IPS-NIHi11 (cell line): ENCODE data around the gene ADCK2.
"Not testable (repeated sequence)": the region's sequence is repeated elsewhere in the genome, so short reads cannot be mapped to it uniquely, and the experiment has no call there.

ENCODE experiments used
- DNase-seq: peaks from one replicate; pipeline ENCODE4 v3.0.0; 2012; ENCODE audit warnings: mixed read lengths, low spot score

Gene ADCK2, protein sequence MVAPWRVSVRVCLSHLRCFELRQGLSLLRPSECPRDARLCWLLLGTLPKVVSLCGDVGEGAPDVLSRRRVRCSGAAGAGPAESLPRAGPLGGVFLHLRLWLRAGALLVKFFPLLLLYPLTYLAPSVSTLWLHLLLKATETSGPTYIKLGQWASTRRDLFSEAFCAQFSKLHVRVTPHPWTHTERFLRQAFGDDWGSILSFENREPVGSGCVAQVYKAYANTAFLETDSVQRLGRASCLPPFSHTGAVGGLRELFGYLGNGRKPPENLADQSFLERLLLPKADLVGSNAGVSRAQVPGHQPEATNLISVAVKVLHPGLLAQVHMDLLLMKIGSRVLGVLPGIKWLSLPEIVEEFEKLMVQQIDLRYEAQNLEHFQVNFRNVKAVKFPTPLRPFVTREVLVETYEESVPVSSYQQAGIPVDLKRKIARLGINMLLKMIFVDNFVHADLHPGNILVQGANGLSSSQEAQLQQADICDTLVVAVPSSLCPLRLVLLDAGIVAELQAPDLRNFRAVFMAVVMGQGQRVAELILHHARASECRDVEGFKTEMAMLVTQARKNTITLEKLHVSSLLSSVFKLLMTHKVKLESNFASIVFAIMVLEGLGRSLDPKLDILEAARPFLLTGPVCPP

DNA sequence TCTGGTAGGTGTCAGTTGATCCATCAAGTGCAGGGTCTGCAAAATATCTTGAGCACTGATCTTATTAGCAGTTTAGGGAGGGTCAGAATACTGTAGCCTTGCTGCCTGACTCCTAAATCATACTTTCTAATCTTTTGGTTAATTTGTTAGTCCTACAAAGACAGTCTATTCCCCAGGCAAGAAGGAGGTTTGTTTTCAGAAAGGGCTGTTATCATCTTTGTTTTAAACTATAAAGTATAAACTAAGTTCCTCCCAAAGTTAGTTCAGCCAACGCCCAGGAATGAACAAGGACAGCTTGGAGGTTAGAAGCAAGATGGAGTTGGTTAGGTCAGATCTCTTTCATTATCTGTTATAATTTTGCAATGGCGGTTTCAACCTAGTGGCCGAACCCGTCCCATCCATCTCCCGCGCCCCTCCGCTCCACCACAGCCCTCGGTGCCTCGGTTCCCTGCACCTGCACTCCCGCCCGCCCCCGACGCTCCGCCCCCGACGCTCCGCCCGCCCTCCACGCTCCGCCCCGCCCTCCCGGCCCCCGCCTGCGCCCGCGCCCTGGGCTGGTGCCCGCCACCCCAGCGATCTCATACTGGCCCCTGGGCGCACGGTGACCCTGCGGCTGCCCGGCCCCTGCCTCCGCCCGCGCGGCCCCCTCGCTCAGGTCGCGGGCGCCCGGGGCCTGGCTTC is at the start of gene ADCK2:
TSS of gene ADCK2 (plus strand) at position 564 of the 681 bp plus-strand sequence. CDS start 386 bp downstream, outside the sequence.
- peak; percentile 98 for DNase-seq

DNA sequence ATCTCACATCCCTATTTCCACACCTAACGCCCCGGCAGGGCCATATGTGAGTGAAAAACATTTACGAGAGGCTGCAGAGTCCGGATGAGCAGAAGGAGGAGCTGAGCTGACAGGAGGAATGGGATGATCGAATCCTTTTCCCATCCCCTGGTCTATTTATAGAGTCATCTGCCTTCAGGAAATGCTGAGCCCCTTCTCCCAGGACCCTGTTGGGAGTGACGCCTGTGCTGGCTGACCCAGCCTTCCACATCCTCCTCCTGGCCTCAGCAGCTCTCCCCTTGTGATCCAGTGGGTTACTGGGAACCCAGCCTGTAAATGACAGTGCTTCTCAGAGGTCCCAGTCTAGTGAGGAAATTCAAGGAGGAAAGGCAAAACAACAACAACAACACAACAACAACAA is 48.8 kb upstream of the ADCK2 start:
- DNase-seq = no peak

DNA sequence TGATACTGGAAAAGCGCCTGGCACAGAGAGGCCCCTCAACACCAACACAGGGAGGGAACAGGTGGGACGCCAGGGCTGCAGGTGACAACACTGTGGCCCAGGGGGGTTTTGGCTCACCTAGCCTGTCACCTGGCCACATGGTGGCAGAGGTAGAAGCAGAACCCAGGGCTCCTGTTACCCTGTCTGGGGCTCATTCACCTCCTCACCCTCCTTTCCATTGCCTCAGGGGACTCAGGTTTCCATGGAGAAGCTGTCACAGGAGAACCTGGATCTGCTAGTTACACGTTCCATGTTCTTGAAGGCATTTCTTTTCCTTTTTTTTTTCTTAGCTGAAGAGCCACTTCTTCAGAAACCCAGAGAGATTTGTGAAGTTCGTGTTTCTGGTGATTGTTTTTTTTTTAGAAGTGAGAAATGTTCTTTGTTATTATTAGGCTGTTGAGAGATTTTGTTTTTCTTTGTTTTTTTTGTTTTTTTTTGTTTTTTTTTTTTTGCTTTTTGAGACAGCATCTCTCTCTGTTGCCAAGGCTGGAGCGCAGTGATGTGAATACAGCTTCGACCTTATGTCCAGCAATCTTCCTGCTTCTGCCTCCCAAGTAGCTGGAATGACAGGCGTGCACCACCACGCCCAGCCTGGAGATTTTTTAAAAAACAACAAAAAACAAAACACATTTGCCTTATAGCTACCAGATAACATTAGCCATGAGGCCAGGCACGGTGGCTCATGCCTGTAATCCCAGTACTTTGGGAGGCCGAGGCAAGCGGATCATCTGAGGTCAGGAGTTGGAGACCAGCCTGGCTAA is 48.2 kb upstream of the ADCK2 start:
- DNase-seq = peak; percentile 37

DNA sequence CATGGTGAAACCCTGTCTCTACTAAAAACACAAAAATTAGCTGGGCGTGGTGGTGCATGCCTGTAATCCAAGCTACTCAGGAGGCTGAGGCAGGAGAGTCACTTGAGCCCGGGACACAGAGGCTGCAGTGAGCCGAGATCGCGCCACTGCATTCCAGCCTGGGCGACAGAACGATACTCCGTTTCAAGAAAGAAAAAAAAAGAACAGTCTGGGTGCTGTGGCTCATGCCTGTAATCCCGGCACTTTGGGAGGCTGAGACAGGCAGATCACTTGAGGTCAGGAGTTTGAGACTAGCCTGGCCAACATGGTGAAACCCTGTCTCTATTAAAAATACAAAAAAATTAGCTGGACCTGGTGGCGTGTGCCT is 47.6 kb upstream of the ADCK2 start:
- DNase-seq = not testable (repeated sequence)

DNA sequence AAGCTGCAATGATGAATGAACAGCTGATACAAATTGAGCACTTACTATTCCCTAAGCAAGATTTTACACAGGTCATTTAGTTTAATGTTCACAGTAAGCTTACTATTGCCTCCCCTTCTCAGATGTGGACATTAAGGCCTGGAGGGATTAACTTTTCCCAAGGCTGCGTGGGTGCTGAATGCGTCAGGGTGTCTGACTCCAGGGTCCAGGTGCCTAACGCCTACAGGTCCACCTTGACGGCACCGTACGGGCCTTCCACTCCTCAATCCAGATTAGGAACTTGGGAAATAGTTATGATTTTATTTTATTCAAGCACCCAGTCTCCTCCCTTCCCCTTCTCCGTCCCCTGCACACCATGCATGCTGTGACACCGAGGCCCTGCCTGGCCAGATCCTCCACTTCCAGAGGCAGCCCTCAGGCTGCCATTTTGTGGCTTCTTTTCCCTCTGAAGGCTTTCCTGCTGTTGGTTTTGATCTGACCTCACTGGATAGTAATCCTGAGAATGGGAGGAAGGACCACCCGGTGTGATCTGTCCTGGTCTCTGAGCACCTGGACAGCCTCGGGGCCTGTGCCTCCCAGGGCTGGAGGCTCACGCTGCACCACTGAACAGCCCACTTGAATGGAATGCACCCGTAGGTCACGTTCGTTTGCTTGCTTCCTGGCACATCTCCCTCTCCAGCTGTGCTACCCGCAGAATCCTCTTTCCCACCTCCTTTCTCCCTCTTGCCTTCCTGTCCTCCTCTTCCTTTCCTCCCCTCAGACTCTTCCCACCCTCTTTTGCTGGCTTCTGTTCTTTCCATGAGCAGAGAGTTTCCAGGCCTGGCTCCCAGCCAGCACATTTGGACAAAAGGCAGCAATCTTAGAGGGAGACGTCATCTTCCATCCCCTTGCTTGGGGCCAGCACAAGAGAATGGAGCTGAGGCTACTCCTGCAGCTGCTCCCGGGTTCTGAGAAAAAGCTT is 46.6 kb upstream of the ADCK2 start:
- peak; percentile 62 for DNase-seq

DNA sequence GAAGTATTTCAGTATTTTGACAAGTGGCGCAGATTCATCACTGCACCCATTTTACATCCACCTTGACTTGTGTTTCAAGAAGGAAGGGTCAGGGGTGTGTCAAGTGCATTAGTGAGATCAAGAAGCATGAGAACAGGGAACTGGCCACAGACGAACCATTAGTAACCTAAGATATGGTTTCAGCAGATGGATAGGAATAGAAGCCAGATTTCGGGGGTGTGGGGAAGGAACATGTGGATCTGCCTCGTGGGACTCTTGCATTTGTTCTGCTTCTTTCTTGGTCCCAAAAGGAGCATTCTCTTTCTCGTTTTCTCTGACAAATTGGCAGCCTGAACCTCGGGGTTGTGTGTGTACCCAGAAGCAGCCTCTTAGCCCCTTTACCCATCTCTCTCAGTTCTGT is 41.7 kb upstream of the ADCK2 start:
- no peak for DNase-seq

DNA sequence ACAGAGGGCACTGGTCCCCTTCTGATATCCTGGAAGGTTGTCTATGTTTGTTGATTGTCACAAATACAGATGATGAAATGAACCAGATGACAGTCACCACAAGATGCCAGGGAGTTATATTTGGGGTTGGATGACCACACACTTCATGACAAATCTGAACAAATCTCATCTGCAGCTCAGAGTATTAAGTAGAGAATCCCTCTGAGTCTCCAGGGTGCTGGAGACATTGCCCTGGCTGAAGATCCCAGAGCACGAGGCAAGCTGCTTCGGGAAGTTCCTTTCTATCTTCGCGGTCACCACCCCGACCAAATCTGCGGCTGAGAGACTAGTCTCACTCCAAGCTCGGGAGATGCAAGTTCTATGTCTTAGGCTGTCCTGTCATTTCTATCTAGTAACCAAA is 41.1 kb upstream of the ADCK2 start:
- no peak for DNase-seq

DNA sequence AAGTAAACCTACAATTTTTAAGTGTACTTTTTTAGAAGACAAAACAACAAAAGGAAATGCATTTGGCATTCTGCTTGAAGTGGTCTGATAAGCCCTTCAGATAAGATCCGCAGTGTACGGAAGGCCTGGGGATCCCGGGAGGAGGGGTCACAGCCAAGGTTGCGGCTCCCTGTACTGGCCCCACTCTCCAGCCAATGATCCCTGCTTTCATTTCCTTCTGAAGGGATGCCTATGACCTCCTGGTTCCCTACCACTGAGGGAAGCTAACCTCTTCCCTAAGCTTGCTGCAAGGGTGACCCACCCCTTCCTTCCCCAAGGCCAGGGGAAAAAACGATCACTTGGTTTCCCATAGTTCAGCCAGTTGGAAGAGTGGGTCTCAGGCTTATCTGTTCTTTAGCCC is 37.4 kb upstream of the ADCK2 start:
- peak; percentile 52 for DNase-seq

DNA sequence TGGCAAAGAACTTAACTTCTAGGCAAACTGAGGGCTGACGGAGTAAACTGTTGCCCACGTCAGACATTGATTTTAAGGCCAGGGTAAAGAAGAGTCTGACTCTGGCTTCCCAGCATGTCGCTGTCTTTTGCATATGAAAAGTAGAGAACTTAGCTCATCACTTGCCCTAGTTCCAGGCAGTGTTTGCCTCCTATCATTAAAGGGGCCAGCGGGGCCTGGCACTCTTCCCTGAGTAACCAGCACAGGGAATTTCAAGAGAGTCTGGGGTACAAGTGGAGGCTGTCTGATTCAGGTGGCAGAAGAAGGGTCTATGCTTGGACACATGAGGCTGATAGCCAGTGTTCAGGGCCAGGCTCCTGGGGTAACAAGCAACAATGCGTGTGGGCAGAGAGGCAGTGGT is 36.9 kb upstream of the ADCK2 start:
- peak; percentile 27 for DNase-seq

DNA sequence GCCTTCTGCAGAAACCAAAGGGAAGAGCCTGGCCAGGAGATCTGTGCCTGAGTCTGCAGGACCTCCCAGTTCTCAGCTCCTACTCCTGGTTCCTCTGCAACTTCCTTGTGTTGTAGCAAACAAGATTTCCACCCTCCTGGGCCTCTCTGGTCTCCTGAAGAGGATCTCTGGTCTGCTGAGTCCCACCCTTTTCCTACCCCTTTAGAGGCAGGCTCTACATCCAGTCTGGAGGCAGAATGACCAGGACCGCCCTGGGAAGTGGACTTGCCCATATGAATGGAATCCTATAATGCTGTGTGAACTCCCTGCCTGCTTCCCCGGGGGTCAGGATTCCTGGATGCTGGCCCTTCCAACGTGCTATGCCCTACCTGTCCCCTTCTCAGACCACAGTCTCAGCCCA is 35.3 kb upstream of the ADCK2 start:
- DNase-seq = no peak

DNA sequence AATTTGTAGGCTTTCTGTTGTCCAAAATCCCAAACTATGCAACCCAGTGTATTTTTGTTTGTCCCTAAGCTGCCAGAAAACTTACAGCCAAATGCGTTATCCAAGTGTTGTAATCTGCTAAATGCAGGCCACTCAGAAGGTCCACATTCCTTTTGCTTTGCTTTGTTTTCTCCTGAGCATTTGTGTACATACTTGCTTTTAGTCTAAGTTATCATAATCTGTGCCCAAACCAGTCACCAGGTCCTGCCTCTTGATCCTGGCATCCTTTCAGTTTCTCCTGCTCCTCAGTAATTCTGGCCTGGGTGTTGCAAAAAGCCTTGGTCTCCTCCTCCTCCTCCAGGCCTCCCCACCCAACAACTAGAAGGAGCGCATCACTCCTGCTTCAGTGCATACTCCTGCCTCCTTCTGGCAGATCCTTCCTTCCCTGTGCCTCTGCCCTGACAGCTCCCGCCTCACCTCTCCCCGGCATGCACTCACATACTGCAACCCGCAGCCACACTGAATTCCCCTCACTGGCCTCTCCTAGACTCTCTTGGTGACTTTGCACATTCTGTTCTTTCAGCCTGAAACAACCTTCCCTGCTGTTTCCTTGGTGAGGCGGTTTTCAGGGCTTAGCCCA is 34.5 kb upstream of the ADCK2 start:
- DNase-seq = peak; percentile 57

DNA sequence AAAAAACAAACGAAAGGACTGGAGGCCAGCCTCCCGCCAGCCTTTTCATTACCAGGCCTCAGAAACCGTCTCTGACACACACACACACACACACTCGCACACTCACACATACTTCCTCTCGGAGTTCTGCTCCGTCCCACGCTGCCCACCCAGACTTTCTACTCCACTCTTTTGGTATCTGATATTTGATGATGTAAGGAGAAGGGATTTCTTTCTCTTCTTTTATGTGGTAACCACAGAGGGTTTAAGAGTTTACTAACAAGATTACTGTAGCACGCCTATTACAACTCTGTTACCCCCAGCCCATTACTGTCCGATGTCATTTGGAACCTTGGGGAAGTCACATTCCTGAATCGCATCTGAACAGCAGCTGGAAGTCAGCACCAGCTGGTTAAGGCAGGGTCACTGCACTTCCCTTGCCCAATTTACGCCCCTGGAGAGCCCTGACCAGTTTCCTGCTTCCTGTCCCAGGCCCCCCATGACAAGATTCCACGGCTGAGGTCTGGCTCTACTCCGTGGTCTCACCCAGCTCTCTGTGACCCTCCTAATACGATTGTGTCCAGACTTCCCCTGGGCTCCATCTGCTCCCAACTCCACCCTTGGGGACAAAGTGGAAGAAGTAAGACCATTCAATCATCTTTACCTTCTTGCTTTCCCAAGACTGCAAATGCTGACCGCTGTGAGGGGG is 33.2 kb upstream of the ADCK2 start:
- DNase-seq = no peak

DNA sequence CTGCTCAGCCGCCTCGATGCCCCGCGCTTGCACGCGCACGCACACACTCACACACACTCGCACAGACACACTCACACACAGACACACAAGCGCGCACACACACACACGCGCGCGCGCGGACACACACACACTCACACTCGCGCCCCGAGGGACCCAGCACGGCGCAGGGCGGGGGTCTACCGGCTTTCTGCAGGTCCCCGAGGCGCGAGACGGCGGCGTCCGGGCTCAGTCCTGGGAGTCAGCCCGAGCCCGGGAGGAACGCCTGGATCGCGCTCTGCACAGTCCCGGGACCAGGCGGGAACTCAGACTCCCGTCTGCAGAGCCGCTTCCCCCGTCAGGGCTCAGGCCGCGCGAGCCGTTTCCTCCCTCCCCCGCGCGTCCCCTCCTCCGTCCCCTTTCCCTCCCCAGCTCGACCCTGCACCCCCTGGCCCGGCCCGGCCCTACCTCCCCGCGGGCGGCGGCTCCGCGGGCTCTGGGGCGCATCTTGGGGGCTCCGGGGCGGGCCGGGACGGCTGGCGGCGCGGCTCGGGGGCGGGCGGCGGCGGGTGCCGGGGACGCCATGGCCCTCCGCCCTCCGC is 32.6 kb upstream of the ADCK2 start:
- DNase-seq = peak; percentile 71

DNA sequence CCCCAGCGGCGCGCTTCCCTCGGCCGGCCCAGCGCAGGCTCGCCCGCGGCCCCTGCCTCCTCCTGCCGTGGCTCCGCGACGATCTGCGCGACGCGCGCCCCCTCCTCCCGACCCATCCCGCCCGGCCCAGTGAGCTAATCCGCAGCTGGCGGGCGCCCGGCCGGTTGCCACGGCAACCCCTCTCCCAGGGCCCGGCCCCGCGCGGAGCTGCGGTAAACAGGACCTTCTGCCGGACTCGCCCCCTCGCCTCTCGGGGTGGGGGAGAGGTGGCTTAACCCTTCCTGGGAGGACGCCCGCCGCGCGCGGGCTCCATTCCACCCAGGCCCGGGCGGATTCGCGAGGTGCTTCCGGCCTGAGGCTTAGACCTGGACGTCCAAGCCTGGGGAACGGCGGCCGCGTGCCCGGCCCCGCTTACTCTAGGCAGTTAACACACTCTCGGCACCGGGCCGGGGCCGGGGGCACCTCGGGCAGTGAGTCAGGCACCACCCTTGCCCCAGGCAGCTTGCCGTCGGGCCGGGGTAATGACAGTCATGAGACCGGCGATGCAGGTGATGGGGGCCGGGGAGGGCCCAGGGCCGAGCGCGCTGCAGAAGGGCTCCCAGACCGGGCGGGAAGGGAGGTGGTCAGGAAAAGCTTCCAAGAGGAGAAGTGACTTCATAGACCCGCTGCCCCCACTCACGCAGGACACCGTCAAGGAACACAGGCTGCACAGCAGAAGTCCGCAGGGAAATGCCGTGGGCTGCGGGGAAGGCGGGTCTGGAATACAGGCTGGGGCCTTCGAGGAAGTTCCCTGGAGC is 31.8 kb upstream of the ADCK2 start, which contains the start of gene DENND2A:
TSS of gene DENND2A (minus strand) at position 87 of the 797 bp plus-strand sequence. CDS start 38,416 bp downstream, outside the sequence.
- peak; percentile 89 for DNase-seq

DNA sequence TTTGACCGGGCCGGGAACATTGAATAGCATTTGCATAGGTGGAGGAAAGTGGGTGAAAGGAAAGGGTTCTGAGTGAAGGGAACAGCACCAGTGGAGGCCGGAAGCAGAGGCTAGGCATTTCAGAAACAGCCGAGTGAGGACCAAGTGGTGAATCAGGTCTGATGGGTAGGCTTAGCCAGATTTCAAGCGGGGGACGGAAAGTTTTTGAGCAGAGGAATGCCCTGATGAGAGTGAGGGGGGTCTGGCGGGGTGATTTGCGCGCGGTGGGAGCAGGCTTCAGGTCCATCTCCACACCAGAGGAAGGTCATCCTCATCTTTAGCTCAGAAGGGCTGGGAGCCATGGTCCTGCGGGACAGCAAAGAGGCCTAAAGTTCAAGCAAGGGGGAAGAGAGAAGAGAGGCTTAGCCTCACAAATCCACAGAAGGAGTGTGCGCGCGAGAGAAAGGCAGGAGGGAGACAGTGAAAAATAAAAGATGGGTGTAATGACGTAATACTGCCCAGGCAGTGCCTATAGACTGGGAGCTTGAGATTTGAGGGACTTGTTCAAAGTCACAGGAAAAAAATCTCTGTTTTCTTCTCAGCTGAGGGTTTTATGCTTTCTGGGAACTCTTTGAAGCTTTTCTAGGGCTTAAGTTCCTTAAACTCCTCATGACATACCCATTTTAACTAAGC is 31.1 kb upstream of the ADCK2 start:
- DNase-seq = no peak

DNA sequence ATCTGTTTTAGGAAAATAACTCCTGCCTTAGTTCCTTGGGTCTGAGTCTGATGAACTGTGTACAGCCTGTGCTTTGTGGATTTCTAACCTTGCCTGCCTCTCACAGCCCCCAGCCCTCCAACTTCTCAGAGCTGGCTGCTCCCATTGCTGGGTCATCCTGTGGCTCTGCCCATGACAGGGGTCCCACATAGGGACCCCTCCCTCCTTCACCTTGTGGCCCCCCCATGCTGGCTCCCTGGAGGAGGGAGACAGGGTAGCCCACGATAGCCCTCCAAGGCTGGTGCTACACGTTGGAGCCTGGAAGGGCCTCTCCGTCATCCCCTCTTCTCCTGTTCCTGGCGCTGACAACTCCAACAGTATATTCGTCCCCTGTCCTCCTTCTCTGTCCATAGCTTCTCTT is 29.3 kb upstream of the ADCK2 start:
- no peak for DNase-seq

DNA sequence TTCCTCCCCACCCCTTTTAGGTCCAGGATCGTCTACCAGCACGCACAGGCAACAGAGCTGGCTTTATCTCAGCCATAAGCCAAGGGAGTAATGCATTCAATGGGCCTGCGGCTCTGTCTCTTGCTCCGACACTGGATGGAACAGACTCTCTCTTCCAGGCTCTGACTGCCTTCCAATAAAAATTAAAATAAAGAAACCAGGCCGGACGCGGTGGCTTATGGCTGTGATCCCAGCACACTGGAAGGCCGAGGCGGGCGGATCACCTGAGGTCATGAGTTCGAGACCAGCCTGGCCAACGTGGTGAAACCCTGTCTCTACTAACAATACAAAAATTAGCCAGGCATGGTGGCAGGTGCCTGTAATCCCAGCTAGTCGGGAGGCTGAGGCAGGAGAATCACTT is 28.0 kb upstream of the ADCK2 start:
- not testable (repeated sequence) for DNase-seq
